HG02840 (cell line): ENCODE measurements around the gene TSPAN3.

Experiments
- ATAC-seq: cut with Tn5 transposase; IDR thresholded peaks from one replicate; pipeline ENCODE4 v1.9.1; 2021; ENCODE audit warnings: mild to moderate bottlenecking, moderate library complexity, moderate number of reproducible peaks; ENCODE audit not compliant: unreplicated experiment, low FRiP score

Gene TSPAN3

DNA sequence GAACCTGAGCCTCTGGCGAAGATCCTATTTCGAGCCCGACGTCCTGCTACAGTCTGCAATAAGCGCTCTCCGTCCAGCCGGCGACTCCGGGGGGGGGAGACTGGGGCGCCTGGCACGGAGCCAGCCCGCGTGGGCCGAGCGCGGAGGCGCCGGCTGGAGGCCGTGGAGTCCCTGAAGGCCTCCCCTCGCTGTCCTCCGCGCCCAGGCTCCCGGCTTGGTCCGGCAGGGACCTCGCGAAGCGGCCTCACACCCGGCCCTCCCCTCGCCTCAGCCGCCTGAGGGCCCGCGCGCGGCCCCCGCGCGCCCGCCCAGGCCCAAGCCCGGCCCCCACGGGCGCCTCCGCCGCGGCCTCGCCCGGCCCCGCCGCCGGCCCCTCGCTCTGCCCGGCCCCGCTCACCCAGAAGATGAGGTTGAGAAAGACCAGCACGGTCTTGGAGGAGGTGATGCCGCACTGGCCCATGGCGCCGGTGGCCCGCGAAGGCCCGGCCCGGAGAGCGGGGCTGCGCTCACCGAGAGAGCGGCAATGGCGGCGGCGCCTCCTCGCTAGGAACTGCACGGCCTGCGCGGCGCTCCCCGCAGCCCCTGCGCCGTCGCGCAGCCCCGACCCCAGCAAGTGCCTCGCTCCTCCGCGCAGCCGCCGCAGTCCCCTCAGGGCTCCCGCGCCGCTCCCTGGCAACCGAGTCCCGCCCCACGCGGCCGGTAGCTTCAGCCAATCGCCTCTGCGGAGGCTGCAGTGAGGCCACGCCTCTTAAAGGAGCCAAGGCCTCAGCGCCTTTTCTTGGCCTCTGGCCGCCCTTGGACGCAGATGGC is at the start of gene TSPAN3:
TSS of gene TSPAN3 (minus strand) at position 615 of the 810 bp plus-strand sequence. CDS start at position 460, 155 bp downstream.
- ATAC-seq = peak; percentile 89

DNA sequence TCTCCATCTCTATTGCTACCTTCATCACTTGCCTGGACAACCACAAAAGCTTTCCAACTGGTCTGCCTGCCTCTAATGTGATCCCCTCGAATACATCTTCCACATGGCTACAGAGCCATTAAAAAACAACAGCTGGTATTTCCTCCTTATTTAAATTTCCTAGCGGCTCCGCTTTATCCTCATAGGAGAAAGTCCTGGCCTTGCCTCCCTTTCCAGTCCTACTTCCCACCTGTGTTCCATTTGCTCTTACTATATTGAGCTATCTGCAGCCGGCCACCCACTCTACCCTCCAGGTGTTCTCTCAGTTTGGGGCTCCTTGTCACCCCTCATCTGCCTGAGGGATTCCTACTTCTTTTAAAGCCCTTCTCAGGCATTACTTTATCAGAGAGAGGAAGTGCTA is 49.7 kb upstream of the TSPAN3 start:
- no peak for ATAC-seq

DNA sequence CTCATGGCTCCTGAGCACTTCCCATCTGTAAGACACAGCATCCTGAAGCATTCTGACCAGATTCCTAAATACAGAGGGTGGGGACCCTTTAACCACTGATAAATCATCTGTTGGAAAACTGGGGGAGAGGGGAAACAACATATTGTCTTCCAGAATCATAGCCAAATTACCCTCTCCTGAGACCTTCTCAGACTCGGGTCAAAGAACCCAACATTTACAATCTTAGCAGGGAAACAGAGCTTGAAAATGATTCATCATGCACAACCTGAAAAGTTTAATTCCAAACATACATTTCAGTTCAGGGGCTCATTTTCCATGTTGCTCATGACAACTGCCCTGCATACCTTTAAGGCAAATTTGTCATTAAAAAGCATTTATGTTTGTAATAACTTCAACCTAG is 48.5 kb upstream of the TSPAN3 start:
- ATAC-seq = no peak

DNA sequence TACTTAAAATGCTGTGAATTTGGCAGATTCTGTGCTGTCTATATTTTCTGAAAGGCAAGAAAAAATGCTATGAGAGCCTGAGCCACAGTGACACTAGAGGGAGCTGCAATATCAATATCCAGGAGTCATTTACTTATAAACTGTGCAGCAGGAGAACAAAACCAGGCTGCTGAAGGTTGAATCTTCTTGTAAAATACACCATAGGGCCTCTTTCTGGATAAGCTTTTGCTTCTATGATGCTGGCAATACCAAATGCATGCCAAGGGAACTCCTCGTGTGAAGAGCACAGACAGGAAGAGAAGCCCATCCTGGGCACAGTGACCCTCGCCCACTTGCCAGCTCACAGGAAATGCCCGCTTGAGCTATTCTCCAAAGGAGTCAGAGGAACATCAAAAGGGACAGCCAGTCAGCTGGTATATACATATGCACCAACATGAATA is 48.0 kb upstream of the TSPAN3 start:
- no peak for ATAC-seq

DNA sequence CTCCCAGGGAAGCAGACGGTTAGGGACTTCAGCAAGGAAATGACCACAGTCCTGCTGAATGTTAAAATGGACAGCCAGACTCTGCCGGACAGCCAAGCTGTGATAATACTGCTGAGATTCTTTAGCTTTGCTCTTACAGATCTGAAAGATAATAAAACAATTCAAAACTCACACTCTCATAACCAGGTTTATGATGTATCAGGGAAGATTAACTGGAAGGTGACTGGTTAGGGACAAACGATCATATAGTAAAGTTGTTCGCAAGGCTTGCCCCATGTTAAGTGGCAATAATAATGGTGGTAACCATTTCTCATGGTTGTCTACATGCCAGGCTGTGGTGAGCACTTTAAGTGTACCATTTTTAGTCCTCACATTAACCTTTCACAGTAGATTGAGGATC is 44.3 kb upstream of the TSPAN3 start:
- no peak for ATAC-seq

DNA sequence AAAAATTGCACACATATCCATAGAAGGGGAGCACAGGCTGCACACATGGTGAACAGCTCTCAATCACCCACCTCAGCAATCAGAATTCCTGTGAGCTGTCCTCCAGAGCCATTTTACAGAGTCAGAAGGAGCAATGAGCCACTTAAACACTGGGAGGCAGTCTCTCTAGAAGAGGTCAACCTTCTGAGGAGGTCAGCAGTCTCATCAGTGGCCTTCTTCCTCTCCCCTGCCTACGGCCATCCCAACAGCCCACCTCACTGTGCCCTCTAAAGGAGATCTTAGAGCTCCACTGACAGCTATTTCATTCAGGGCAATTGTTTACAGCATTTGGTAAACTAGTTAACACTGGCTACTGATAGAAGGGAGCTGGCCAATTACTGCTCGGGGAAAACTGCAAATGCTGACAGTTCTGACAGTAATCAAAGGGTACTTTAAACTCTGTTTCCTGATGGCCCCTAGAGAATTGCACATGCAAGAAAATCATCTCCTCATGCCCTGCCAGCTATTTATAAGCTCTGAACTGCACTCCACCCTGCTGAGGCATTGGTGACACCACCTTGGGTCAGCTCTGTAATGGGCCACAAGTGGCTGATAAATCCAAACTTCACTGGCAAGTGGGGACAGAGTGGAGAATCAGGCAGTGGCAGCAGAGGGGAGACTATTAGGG is 42.1 kb upstream of the TSPAN3 start:
- no peak for ATAC-seq

DNA sequence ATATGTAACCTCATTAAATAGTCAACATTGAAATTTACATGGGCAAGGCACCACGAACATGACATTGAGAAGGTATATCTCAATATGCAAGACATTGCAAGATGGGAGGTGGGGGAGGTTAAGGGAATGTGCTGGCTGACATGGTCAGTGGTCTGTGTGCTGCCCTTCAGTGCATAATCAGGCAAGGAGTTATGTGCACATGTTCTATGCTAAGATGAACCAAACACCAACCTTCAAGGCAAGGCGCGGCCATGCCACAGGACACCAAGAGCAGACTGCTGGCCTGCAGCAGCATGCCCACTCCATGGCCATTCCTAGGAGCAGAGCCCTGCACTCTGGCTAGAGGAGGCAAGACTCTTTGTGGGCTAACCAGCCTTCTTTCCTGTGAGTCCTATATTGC is 40.9 kb upstream of the TSPAN3 start:
- ATAC-seq = no peak

DNA sequence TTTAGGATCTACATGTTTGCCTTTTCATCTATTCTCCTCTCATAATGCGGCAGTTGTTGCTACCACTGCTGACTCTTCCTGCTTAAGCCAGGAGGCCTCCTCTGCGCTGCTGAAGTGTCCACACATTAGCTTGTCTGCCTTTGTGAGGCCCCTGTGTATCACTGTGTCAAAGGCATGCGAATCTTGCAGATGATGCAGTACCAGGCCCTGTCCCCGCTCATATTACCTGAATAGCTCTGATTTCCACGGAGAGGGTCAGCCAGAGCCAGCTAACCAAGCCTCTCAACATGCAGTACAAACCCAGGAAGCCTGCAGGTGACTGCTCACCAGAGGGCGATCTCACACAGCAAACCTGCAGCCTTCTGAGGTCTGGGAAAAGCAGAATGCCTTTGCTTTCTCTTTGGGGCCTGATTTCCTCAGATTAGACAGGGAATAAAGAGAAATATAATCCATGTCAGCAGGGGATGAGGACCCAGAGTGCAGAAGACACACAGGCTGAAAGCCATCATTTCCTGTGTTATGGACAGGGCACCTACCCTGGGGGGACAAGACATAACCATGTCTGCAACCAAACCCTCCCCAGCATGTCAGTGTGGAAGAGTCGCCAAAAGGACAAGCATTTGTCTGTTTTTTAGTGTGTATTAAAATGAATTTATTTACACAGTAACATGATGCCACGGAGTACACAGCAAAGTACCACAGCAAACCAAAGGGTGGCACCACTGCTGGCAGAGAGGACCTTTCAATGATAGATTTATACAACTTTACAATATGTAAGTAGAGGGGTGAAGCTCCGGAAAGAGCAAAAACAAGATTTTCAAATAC is 36.8 kb upstream of the TSPAN3 start:
- ATAC-seq = no peak

DNA sequence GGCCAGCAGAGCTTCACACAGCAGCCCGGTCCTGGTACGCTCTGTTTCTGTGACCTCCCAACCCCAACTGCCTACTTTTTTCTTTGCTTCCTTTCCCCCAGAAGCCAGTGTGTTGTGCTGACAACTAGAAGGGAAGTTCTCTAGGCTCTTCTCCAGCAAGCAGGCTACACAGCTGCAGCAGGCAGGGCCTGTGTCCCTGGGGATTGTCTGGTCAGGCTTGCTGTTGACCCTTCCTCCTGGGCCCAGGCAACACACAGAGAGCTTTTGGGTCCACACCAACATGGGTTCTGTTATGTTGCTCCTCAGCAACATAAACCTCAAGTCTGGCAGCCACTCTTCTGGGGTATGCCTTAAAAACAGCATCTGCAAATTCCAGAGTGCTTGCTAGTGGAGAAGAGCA is 36.2 kb upstream of the TSPAN3 start:
- ATAC-seq = no peak

DNA sequence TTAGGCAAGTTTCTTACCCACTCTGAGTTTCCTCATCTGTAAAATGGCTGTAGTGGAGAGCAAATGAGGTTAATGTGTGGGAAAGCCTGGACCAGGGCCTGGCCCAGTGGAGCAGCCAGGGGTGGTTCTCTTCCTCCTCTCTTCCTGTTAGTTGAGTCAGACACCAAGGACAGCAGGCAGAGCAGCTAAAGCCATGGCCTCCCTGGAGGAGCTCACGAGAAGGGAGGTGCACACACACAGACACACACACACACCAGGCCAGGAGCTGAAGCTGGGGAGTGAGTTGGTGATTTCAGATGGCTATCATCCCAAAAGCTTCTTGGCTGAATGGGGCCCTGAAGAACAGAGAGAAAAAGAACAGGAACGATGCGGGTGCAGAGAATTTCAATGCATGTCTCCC is 33.2 kb upstream of the TSPAN3 start:
- ATAC-seq = no peak

DNA sequence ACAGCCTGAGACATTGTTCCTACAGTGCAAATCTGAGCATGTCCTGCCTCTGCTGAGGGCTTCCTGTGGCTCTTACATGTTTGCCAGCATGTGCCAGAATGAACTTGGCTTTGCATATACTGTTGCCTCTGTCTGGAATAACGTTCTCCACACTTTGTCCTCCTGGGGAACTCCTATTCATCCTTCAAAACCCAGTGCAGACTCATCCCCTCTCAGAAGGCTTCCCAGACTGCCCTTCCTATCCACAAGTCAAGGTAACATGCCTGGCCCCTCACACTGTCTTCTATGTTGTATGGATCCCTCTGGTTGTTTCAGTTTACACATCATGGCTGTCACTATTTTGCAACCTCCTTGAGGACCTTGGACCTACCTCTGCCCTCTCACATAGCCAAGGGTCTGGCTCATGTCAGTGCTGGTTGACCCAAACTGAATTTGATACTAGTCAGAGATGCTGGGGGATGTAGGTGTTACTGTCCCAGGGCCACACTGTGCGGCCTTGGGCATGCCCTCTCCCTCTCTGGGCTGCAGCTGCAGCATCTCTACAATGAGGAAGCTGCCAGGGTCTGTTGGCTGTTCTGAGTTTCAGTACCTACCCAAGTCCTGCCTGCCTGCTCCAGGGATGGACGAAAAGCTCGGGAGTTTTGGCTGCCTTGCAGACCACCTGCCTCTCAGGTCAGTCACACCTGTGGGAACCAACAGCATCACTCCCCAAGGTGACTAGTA is 29.0 kb upstream of the TSPAN3 start:
- no peak for ATAC-seq

DNA sequence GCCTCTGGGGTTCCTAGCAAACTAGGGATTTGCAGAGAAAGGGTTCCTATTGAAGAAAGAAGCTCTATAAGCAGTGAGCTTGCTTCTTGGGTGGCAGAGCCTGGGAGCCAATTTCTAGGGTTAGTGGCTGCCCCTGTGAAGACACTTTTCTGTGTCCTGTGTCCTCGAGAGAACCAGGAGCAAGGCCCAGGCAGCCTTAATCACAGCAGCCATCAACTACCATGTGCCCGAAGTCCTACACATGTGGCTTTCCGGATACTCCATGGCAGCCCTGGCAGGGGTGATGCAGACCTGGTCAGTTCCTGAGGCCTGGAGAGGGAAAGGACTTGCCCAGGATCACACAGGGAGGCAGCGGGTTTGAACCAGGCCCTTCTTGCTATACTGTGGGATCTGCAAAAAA is 27.7 kb upstream of the TSPAN3 start:
- no peak for ATAC-seq

DNA sequence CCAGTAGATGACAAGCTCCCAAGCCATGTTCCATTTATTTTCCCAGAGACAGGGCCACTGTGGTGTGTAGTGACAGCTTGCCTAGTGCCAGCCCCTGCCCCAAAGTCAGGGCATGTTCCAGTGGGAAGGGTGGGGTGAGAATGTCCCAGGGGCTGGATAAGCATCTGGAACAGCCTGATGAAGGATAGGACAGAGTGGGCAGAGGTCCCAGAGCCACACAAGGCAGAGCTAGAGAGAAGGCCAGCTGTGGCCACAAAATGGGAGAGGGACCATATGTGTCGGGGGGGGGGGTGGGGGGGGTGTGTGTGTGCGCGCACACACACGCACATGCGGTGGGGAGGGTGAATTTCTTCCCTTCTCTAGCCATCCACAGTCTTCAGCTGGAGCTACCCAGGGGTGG is 27.0 kb upstream of the TSPAN3 start:
- ATAC-seq = no peak

DNA sequence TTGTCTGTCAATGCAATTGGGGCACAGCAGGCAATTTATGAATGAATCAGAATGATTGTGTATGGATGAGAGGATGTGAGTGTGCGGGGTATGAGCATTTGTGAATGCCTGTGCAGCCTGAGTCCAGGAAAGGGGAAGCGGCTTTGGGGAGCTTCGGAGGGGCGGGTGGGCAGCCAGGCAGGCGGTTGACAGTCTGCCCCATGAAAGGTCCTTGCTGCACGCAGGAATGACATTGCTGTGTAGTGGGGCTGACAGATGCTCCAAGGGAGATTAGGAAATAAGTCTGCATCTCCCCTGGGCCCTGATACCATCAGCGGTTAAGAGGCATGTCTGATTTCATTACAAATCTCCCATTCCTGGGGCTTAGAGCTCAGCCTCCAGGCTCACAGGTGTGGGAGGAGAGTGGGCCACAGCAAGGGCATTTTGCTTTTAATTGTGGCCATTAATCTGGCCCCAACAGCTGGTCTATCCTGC is 26.4 kb upstream of the TSPAN3 start:
- ATAC-seq = no peak

DNA sequence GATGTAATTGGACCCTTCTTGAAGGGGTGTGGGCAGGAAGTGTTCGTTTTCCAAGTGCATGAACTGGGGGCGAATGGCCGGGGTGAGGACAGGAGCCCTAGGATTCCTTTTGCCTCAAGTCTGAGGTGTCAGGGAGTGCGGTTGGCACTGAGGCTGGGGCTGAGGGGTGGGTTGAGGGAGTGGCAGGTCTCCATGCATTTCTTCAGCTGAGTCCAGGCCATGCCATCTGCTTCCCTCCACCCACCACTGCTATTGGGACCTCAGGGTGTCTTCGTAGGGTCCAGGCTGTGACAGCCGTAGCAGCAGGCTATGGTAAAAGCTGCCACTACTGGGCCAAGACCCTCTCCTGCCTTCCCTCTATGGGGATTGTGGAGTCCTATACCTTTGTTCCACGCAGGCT is 25.6 kb upstream of the TSPAN3 start:
- ATAC-seq = no peak

DNA sequence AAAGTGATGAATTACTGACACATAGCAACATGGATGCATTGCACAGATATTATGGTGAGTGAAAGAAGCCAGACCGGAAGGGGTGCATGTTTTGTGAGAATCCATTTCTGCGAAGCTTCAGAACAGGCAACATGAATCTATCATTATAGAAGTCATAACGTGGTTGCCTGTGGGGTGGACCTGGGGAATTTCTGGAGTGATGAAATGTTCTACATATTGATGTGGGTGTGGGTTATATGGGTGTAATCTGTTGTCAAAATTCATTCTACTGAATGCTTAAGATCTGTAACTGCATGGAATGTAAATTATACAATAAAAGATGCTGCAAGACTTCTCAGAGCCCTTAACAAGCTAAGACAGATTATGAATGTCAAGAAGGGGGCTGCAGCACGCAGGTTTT is 25.2 kb upstream of the TSPAN3 start:
- ATAC-seq = no peak

DNA sequence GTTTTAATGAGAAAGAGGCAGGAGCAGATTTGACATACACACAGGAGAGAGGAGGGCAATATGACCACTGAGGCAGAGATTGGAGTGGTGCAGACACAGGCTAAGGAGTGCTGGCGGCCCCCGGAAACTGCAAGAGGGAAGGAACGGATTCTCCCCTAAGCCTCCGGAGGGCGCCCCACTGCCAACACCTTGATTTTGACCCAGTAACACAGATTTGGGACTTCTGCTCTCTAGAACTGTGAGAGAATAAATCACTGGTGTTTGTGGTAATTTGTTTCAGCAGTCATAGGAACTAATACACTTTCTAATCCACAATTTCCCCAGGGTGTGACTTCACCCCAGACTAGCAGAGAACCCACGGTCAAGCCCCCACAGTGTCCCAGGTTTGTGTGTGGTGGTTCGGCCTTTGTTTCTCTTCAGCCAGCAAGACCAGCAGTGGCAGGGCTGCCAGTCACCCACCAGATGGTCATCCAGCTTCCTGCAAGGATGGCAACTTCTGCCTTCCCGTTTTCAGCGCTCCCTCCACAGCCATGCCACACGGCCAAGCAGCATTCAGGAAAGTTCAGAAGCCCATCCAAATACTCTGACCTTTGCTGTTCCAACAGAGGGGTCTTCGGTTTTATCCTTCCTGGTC is 23.6 kb upstream of the TSPAN3 start:
- no peak for ATAC-seq

DNA sequence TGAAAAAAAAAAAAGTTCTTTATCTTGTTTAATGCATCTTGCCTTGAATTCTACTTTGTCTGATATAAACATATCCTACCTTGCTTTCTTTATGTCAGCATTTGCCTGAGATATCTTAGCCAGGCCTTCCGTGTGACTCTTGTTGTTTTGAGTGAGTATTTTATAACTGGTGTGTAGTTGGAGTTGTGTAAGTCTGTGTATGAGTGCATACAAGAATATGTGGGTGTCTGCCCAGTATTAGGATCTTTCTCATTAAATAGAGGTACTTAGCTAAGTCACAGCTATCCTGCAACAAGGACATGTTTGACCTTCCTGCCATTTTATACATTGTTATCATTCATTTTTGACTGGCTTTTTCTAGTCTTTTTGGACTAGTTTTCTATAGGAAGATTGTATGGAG is 22.5 kb upstream of the TSPAN3 start:
- no peak for ATAC-seq

DNA sequence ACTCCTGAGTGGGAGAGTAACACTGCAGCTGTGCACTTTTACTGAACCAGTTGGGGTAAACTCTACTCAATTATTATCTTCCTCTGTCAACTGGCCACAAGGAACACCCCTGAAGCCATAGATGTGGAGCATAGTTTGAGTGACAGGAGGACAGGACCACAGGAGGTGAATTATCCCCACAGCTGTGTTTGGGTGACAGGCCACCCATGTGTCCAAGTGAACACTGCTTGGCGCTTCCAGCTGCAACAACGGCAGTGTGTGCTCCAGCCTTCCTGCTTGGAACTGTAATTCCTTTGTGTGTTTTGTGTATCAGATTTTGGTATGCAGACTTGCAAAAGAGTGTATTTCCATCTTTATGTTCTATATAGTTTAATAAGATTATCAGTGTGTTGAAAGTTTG is 20.2 kb upstream of the TSPAN3 start:
- ATAC-seq = no peak

DNA sequence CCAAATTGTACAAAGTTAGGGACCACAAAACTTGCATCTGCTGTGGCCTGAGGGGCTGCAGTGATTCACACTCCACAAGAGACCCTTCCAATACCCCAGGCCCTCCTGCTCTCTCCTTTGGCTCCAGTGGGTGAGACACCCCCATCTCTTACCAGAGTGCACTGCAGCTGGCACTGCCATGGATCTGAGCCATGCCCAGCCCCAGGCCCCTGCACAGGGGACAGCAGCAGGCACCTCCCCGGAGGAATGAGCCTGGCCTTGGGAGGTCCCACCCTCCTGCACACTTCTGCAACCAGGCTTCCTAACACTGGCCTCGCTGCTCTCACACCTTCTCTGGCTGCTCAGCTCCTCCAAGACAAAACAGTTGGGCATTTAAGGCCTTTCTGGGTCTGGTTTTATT is 16.3 kb upstream of the TSPAN3 start:
- ATAC-seq = no peak
